H9 (cell line): ENCODE data around the gene HSDL2. TPM values are rescaled to one million over a fixed set of nuclear protein-coding genes. Genes with fewer than 3 reads are reported as not detected.

ENCODE experiments used
- DNase-seq: peaks from one replicate; pipeline ENCODE4 v3.0.0-alpha.2; 2017
- H2AFZ ChIP-seq: one replicate; pipeline ENCODE4 v1.6.1; 2013; ENCODE audit warnings: mild to moderate bottlenecking, low read length, control low read depth, moderate library complexity
- H2AK5ac ChIP-seq: 2 replicates; pipeline ENCODE4 v1.6.1; 2013; ENCODE audit warnings: low read length, control low read depth, mixed read lengths; ENCODE audit not compliant: insufficient read length
- H2BK120ac ChIP-seq: one replicate; pipeline ENCODE4 v1.6.1; 2013; ENCODE audit warnings: low read depth, mild to moderate bottlenecking, low read length, control low read depth, inconsistent platforms; ENCODE audit not compliant: poor library complexity, severe bottlenecking
- H2BK12ac ChIP-seq: 2 replicates; pipeline ENCODE4 v1.6.1; 2013; ENCODE audit warnings: low read length, control low read depth, mixed read lengths, low read depth; ENCODE audit not compliant: insufficient read length
- H2BK15ac ChIP-seq: 2 replicates; pipeline ENCODE4 v1.6.1; 2013; ENCODE audit warnings: low read depth, low read length, control low read depth
- H2BK20ac ChIP-seq: one replicate; pipeline ENCODE4 v1.6.1; 2013; ENCODE audit warnings: low read depth, mild to moderate bottlenecking, low read length, control low read depth, inconsistent platforms; ENCODE audit not compliant: poor library complexity, severe bottlenecking
- H2BK5ac ChIP-seq: 2 replicates; pipeline ENCODE4 v1.6.1; 2013; ENCODE audit warnings: low read length, control low read depth, mixed read lengths; ENCODE audit not compliant: insufficient read length
- H3K14ac ChIP-seq: 2 replicates; pipeline ENCODE4 v1.6.1; 2013; ENCODE audit warnings: low read length, control low read depth; ENCODE audit not compliant: insufficient read depth
- H3K18ac ChIP-seq: 2 replicates; pipeline ENCODE4 v1.6.1; 2013; ENCODE audit warnings: low read depth, mild to moderate bottlenecking, mixed read lengths, low read length, control low read depth; ENCODE audit not compliant: insufficient read length
- H3K23ac ChIP-seq: 2 replicates; pipeline ENCODE4 v1.6.1; 2013; ENCODE audit warnings: low read length, control low read depth, mixed read lengths, low read depth; ENCODE audit not compliant: insufficient read length
- H3K23me2 ChIP-seq: 2 replicates; pipeline ENCODE4 v1.6.1; 2013; ENCODE audit warnings: low read depth, mild to moderate bottlenecking, mixed read lengths, low read length, control low read depth; ENCODE audit not compliant: insufficient read length, poor library complexity, severe bottlenecking
- H3K27ac ChIP-seq: 2 replicates; pipeline ENCODE4 v1.5.1; 2013; ENCODE audit warnings: low read length, control low read depth, mixed read lengths, low read depth; ENCODE audit not compliant: insufficient read length
- H3K27me3 ChIP-seq: 2 replicates; pipeline ENCODE4 v1.6.1; 2013; ENCODE audit warnings: low read length, control low read depth, inconsistent platforms; ENCODE audit not compliant: insufficient read depth
- H3K4ac ChIP-seq: 2 replicates; pipeline ENCODE4 v1.6.1; 2013; ENCODE audit warnings: low read depth, mild to moderate bottlenecking, control low read depth, inconsistent platforms, low read length, moderate library complexity
- H3K4me1 ChIP-seq: 2 replicates; pipeline ENCODE4 v1.6.1; 2013; ENCODE audit warnings: low read length, control low read depth, inconsistent platforms; ENCODE audit not compliant: insufficient read depth
- H3K4me2 ChIP-seq: 2 replicates; pipeline ENCODE4 v1.6.1; 2013; ENCODE audit warnings: low read length, control low read depth, mixed read lengths; ENCODE audit not compliant: insufficient read length, insufficient read depth
- H3K56ac ChIP-seq: 2 replicates; pipeline ENCODE4 v1.6.1; 2013; ENCODE audit warnings: low read depth, mild to moderate bottlenecking, mixed read lengths, low read length, control low read depth; ENCODE audit not compliant: insufficient read length
- H3K79me1 ChIP-seq: 2 replicates; pipeline ENCODE4 v1.6.1; 2013; ENCODE audit warnings: low read depth, mild to moderate bottlenecking, moderate library complexity, low read length, control low read depth, inconsistent platforms; ENCODE audit not compliant: insufficient read depth, poor library complexity, severe bottlenecking
- H3K79me2 ChIP-seq: 2 replicates; pipeline ENCODE4 v1.6.1; 2013; ENCODE audit warnings: low read length, control low read depth, inconsistent platforms; ENCODE audit not compliant: insufficient read depth
- H3K9ac ChIP-seq: 2 replicates; pipeline ENCODE4 v1.6.1; 2013; ENCODE audit warnings: low read length, control low read depth, mixed read lengths; ENCODE audit not compliant: insufficient read length; ENCODE audit errors: extremely low read depth
- H3K9me3 ChIP-seq: one replicate; pipeline ENCODE4 v1.6.1; 2013; ENCODE audit warnings: low read depth, low read length, inconsistent platforms; ENCODE audit not compliant: control insufficient read depth
- H3T11ph ChIP-seq: one replicate; pipeline ENCODE4 v1.6.1; 2013; ENCODE audit warnings: mild to moderate bottlenecking, low read length, control low read depth, inconsistent platforms
- H4K20me1 ChIP-seq: one replicate; pipeline ENCODE4 v1.6.1; 2013; ENCODE audit not compliant: control insufficient read depth, insufficient read length, insufficient read depth
- H4K5ac ChIP-seq: 2 replicates; pipeline ENCODE4 v1.6.1; 2013; ENCODE audit warnings: low read depth, mild to moderate bottlenecking, mixed read lengths, low read length, control low read depth; ENCODE audit not compliant: insufficient read length
- H4K8ac ChIP-seq: replicated peaks from 2 replicates; pipeline ENCODE4 v1.6.1; 2013; ENCODE audit warnings: low read length, control low read depth, mixed read lengths, low read depth; ENCODE audit not compliant: insufficient read length
- H4K91ac ChIP-seq: 2 replicates; pipeline ENCODE4 v1.6.1; 2013; ENCODE audit warnings: low read depth, mild to moderate bottlenecking, moderate library complexity, mixed read lengths, low read length, control low read depth; ENCODE audit not compliant: insufficient read length
- H3K27ac Mint-ChIP-seq, 3 experiments: 2 replicates in 2 of 3; 3 replicates in 1 of 3; pipeline ENCODE4 v1.8.0; 2020 to 2021; ENCODE audit warnings: mixed read lengths in 3 of 3, mild to moderate bottlenecking in 1 of 3, moderate library complexity in 1 of 3
- H3K27me3 Mint-ChIP-seq: 2 replicates; pipeline ENCODE4 v1.8.0; 2021; ENCODE audit warnings: low read depth, mild to moderate bottlenecking, moderate library complexity, mixed read lengths
- H3K36me3 Mint-ChIP-seq, 3 experiments: 2 replicates in 2 of 3; 3 replicates in 1 of 3; pipeline ENCODE4 v1.8.0; 2020 to 2021; ENCODE audit warnings: low read depth in 3 of 3, mixed read lengths in 3 of 3; ENCODE audit not compliant: insufficient read depth in 1 of 3
- H3K4me1 Mint-ChIP-seq, 2 experiments: 2 replicates each; pipeline ENCODE4 v1.8.0; 2020; ENCODE audit warnings: mixed read lengths in 2 of 2
- H3K4me3 Mint-ChIP-seq, 2 experiments: 2 replicates in 1 of 2; 3 replicates in 1 of 2; pipeline ENCODE4 v1.8.0; 2020 to 2021; ENCODE audit warnings: mild to moderate bottlenecking in 2 of 2, mixed read lengths in 2 of 2, moderate library complexity in 1 of 2
- H3K9me3 Mint-ChIP-seq, 2 experiments: 2 replicates in 1 of 2; 3 replicates in 1 of 2; pipeline ENCODE4 v1.8.0; 2020; ENCODE audit warnings: mild to moderate bottlenecking in 2 of 2, mixed read lengths in 2 of 2, moderate library complexity in 1 of 2
- CTCF ChIP-seq: fragments of 200-600 bp; sonication (generic); conservative IDR thresholded peaks from 3 replicates; pipeline ENCODE4 v1.8.0; 2021; ENCODE audit warnings: antibody characterized with exemption, mild to moderate bottlenecking
- WGBS: extraction: QIAGEN DNeasy Blood & Tissue Kit; methylation state at CpG from one replicate; pipeline ENCODE4 v1.1.7; 2013; ENCODE audit warnings: missing lambda C conversion rate, low lambda C conversion rate, mixed read lengths; ENCODE audit not compliant: insufficient read length; ENCODE audit errors: extremely low coverage; 5-methylcytosine and 5-hydroxymethylcytosine counted together
- total RNA-seq: library from RNA; stranded (reverse); gene quantifications from 2 replicates; pipeline ENCODE4 v1.2.1, GENCODE V29; 2021

The HSDL2 gene
- total RNA-seq, 1 experiment from 2014 or later: 16.6 TPM

DNA sequence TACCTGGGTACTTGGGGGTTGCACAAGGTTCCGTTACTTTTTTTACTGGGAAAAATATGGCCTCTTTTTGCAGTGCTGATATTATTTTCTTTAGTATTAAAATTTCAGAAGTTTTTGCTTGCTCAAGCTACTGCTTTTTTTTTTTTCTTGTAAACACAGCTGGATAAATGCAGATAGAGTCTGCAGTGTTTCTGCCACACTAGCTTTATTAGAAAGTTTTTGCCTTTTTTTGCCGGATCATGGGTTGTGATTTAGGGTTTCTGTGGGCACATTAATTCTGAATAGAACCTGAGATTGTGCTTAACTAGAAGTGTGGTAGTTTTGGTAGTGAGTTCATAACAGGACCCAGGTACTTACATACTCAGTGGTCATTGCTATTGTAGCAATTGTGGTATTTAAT lies 126.7 kb downstream of the HSDL2 start:
- Mint-ChIP-seq H3K27me3 (no peaks in the 10 kb centered on the region), H3K4me1 (peaks cover 23 to 34% of the 10 kb centered on the region in 2 experiments), H3K4me3 (no peak overlapping the region), H3K27ac (peak overlapping the region in 2 of 3 experiments; percentile 34 to 89; a peak in 4 of 7 replicates), H3K9me3 (no peaks in the 10 kb centered on the region; a peak in 1 of 5 replicates), H3K36me3 (peaks cover 0 to 2% (median 0%) of the 10 kb centered on the region in 3 experiments; a peak in 2 of 7 replicates)
- Histone ChIP-seq H3K79me2 (peaks cover 20% of the 10 kb centered on the region; the same call in 1 of the 2 replicates), H2BK15ac (no peak overlapping the region), H3K79me1 (peaks cover 6% of the 10 kb centered on the region), H3K27ac (no peak overlapping the region), H4K91ac (no peak overlapping the region), H3K23me2 (no peaks in the 10 kb centered on the region), H3K4me1 (no peaks in the 10 kb centered on the region; the same call in 1 of the 2 replicates), H3K4ac (no peak overlapping the region), H3K23ac (no peak overlapping the region), H2BK5ac (no peak overlapping the region), H2AFZ (no peak overlapping the region), H3T11ph (no peak overlapping the region), H4K5ac (no peak overlapping the region), H3K56ac (no peak overlapping the region), H3K18ac (no peak overlapping the region), H2BK120ac (no peak overlapping the region), H3K9me3 (no peaks in the 10 kb centered on the region), H3K14ac (no peak overlapping the region), H2BK12ac (no peak overlapping the region), H2BK20ac (no peak overlapping the region), H4K8ac (no peak overlapping the region), H4K20me1 (no peaks in the 10 kb centered on the region), H3K4me2 (no peak overlapping the region), H2AK5ac (no peak overlapping the region), H3K27me3 (no peaks in the 10 kb centered on the region), H3K9ac (no peak overlapping the region)
- no peak for DNase-seq
- WGBS: no CpG with 5 or more reads among the region's 2 CpGs
- TF ChIP-seq CTCF: no peak
